ENCODE results near the gene ERFL.

DNA sequence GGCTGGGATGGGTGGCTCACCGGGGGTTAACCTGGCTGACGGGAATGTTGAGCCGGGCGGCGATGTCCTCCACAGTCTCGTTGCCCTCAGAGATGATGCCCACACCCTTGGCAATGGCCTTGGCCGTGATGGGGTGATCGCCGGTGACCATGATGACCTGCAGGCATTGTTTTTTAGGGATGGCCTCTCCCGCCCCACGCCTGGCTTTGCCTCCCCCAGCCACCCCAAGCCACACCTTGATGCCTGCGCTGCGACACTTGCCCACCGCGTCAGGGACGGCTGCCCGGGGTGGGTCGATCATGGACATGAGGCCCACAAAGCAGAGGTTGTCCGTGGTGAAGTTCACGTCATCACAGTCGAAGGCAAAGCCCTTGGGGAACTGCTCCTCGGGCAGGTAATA lies 49.7 kb upstream of the ERFL start:
- TF ChIP-seq POLR2AphosphoS5 (IDR thresholded peaks at IDR 0.05; ENCODE audit: low read depth, low read length): no peak
- no peak for TF ChIP-seq EZH2phosphoT487 (IDR thresholded peaks at IDR 0.05; ENCODE audit: borderline replicate concordance, low read depth)
- TF ChIP-seq, protein P1, sequence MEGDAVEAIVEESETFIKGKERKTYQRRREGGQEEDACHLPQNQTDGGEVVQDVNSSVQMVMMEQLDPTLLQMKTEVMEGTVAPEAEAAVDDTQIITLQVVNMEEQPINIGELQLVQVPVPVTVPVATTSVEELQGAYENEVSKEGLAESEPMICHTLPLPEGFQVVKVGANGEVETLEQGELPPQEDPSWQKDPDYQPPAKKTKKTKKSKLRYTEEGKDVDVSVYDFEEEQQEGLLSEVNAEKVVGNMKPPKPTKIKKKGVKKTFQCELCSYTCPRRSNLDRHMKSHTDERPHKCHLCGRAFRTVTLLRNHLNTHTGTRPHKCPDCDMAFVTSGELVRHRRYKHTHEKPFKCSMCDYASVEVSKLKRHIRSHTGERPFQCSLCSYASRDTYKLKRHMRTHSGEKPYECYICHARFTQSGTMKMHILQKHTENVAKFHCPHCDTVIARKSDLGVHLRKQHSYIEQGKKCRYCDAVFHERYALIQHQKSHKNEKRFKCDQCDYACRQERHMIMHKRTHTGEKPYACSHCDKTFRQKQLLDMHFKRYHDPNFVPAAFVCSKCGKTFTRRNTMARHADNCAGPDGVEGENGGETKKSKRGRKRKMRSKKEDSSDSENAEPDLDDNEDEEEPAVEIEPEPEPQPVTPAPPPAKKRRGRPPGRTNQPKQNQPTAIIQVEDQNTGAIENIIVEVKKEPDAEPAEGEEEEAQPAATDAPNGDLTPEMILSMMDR (IDR thresholded peaks at IDR 0.05): no peak
- TF ChIP-seq MEF2A (IDR thresholded peaks at IDR 0.05; ENCODE audit: borderline replicate concordance, low read depth): no peak
